Right lobe of liver (tissue), 6 donors: ENCODE data around the gene CYP3A4. TPM values are rescaled to one million over a fixed set of nuclear protein-coding genes. Genes with fewer than 3 reads are reported as not detected.

ENCODE experiments used
- ATAC-seq, 4 donors: fragments of 200-7000 bp; cut with Tn5 transposase; one replicate each; pipeline ENCODE4 v1.9.1; 2020; ENCODE audit warnings: mild to moderate bottlenecking in 4 of 4, moderate library complexity in 4 of 4
- DNase-seq, 3 donors: peaks; one replicate each; pipeline ENCODE4 v3.0.0-alpha.2; 2020
- H3K27ac ChIP-seq, 3 donors: fragments of 200-600 bp; one replicate each; pipeline ENCODE4 v1.8.0; 2022
- H3K27me3 ChIP-seq, 2 donors: fragments of 200-600 bp; one replicate each; pipeline ENCODE4 v1.8.0; 2022
- H3K36me3 ChIP-seq, 4 donors: fragments of 200-600 bp; sonication (generic) in 1 of 4; one replicate each; pipeline versions ENCODE4 v1.5.1 to v1.8.0; 2017 to 2022; ENCODE audit warnings: control low read depth in 1 of 4
- H3K4me1 ChIP-seq, 4 donors: fragments of 200-600 bp; sonication (generic) in 1 of 4; one replicate each; pipeline versions ENCODE4 v1.5.1 to v1.8.0; 2017 to 2022; ENCODE audit warnings: control low read depth in 1 of 4
- H3K4me3 ChIP-seq, 3 donors: fragments of 200-600 bp; one replicate each; pipeline ENCODE4 v1.8.0; 2022
- H3K9me3 ChIP-seq, 4 donors: fragments of 200-600 bp; sonication (generic) in 1 of 4; one replicate each; pipeline versions ENCODE4 v1.5.1 to v1.8.0; 2017 to 2022; ENCODE audit warnings: control low read depth in 1 of 4
- POLR2A ChIP-seq: fragments of 450-650 bp; IDR thresholded peaks from one replicate; pipeline ENCODE4 v1.6.1; 2017; ENCODE audit warnings: antibody characterized with exemption, mild to moderate bottlenecking
- WGBS: methylation state at CpG from one replicate; pipeline ENCODE4 v1.1.6; 2018; ENCODE audit warnings: low coverage, low lambda C conversion rate; ENCODE audit not compliant: insufficient coverage; ENCODE audit errors: missing lambda C conversion rate; 5-methylcytosine and 5-hydroxymethylcytosine counted together
- intact Hi-C, 2 donors: fragments of 100-400 bp; cut with DNase I; formaldehyde crosslinking; loops; one replicate each; pipeline versions ENCODE4 v1.11.2 to v1.14.1; 2022
- total RNA-seq, 6 experiments: library from RNA; depleted of rRNA in 2 of 6; stranded (reverse); fragments of >200 nt in 2 of 6; fragmentation: NEBNext Ultra II Directional in 3 of 6; extraction: Animal tissue kit (Norgen Biotek cat#: 25700) in 3 of 6; gene quantifications; one replicate each; pipeline versions ENCODE4 v1.1.0 to v1.2.4, GENCODE V29; 2016 to 2023
- TF ChIP-seq, protein P1 (sequence below), 4 donors: fragments of 200-600 bp in 3 of 4; fragments of 450-650 bp in 1 of 4; IDR thresholded peaks; one replicate each; pipeline versions ENCODE4 v1.5.1 to v1.8.0; 2016 to 2022; ENCODE audit warnings: antibody characterized with exemption in 4 of 4, mild to moderate bottlenecking in 2 of 4
- donor health status: DM: no; HTN: yes; CAD: no.
- donor health status: DM: no; HTN: no; CAD: no.
- donor health status: DM: no; HTN: no; CAD: no.
- donor health status: DM: no; HTN: yes; CAD: no.
- donor health status: DM: no; HTN: yes; CAD: no.

The CYP3A4 gene
- total RNA-seq, 6 experiments from 2014 or later: 443 to 12,747 (median 1,120) TPM

DNA sequence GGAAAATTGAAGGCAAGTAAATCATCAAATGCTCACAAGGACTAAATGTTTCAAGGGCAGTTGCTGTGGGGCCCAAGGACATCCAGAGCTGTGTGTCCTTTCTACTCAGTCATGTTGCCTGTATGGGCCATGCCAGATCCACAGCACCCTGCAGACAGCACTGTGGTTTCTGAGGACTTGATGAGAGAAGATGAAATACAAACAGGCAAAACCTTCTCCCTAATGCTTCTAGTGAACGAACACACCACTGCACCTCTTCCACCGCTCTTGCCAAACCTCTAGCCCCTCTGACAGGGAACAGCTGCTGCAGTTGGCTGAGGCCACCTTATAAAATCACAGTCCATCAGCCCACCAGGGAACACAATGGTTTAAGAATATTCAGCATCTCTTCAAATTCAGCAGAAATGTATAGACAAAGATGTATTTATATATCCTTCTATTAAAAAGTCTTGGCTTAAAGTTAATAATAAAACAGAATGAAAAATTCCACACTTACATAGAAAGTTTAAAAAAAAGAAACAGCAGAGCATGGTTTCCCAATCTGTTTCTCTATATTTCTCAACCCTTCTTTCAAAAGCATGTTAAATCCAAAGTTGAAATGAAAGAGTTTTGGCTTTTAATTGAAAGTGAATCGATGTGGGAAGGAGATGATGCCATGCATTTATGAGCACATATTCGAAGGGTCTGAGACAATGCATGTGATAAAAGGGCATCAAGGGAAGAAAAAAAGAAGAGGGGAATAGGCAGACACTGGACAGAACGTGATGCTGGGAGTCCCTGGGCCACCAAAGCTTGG lies 63.0 kb downstream of the CYP3A4 start:
- no peaks in the 10 kb centered on the region for H3K36me3 ChIP-seq
- intact Hi-C loops: no loop called here
- H3K4me1 ChIP-seq: peaks cover 0 to 19% (median 2%) of the 10 kb centered on the region in 4 donors
- TF ChIP-seq, protein P1, sequence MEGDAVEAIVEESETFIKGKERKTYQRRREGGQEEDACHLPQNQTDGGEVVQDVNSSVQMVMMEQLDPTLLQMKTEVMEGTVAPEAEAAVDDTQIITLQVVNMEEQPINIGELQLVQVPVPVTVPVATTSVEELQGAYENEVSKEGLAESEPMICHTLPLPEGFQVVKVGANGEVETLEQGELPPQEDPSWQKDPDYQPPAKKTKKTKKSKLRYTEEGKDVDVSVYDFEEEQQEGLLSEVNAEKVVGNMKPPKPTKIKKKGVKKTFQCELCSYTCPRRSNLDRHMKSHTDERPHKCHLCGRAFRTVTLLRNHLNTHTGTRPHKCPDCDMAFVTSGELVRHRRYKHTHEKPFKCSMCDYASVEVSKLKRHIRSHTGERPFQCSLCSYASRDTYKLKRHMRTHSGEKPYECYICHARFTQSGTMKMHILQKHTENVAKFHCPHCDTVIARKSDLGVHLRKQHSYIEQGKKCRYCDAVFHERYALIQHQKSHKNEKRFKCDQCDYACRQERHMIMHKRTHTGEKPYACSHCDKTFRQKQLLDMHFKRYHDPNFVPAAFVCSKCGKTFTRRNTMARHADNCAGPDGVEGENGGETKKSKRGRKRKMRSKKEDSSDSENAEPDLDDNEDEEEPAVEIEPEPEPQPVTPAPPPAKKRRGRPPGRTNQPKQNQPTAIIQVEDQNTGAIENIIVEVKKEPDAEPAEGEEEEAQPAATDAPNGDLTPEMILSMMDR (IDR thresholded peaks at IDR 0.05): no peak
- TF ChIP-seq POLR2A: peak; percentile 2
- no peaks in the 10 kb centered on the region for H3K27me3 ChIP-seq
- peak overlapping the region in 1 of 3 donors; percentile 43 for H3K4me3 ChIP-seq
- WGBS: 32% methylated on average over 5 of the region's 5 CpGs
- H3K27ac ChIP-seq: peak overlapping the region in 2 of 3 donors; percentile 59 to 83
- H3K9me3 ChIP-seq: no peaks in the 10 kb centered on the region
- DNase-seq: no peak
- ATAC-seq: peak; percentile 29 to 63 (median 59)

GRCh38 chr7:99719996-99720769 lies 63.8 kb downstream of the CYP3A4 start:
- WGBS: 27% methylated on average over 4 of the region's 4 CpGs
- ATAC-seq (peak; percentile 80 to 95 (median 86)), DNase-seq (peak in 1 of 3 donors; percentile 65)
- Histone ChIP-seq H3K4me1 (peaks cover 0 to 19% (median 2%) of the 10 kb centered on the region in 4 donors), H3K9me3 (no peaks in the 10 kb centered on the region), H3K27me3 (no peaks in the 10 kb centered on the region), H3K4me3 (peak overlapping the region in 2 of 3 donors; percentile 22 to 43), H3K27ac (peak overlapping the region in 2 of 3 donors; percentile 59 to 83), H3K36me3 (no peaks in the 10 kb centered on the region)
- TF ChIP-seq POLR2A: peak; percentile 12
- TF ChIP-seq, protein P1 (IDR thresholded peaks at IDR 0.05): no peak
- intact Hi-C loops: no loop called here

DNA sequence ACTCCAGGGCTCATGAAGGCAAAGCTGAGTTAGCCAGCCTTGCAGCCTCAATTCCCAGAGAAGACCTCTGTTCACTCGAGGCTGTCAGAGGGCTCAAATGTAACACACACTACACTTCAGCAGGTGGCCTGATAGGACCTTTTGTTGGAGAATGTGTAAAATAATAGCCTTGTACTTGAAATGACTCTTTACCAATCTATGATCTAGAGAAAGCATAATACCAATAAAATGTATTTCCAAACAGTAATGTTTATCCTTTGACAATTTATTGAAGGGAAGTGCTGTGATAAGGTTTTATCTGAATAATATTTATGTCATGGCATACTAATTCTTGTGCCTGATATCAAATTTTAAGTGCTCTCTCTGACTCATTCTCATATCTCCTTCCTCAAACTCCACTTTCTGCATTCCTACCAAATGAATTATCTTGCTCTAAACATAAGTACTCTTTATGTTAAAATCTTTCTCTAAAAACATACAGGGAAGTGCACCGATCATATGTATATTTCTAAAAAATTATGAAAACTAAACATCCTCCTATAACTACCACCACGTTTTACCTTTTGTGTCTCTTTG lies 69.9 kb downstream of the CYP3A4 start:
- intact Hi-C loops: no loop called here
- H3K4me3 ChIP-seq: no peak overlapping the region
- TF ChIP-seq POLR2A: no peak
- TF ChIP-seq, protein P1 (IDR thresholded peaks at IDR 0.05): no peak
- DNase-seq (no peak), ATAC-seq (no peak)
- no peaks in the 10 kb centered on the region for H3K27me3 ChIP-seq
- H3K4me1 ChIP-seq: no peaks in the 10 kb centered on the region
- H3K9me3 ChIP-seq: no peaks in the 10 kb centered on the region
- H3K27ac ChIP-seq: no peak overlapping the region
- WGBS: 85% methylated on average over 3 of the region's 3 CpGs
- peaks cover 0 to 22% (median 0%) of the 10 kb centered on the region in 4 donors for H3K36me3 ChIP-seq

- Histone ChIP-seq H3K27me3 (no peaks in the 10 kb centered on the region), H3K27ac (no peak overlapping the region), H3K4me3 (no peak overlapping the region), H3K36me3 (peaks cover 0 to 45% (median 3%) of the 10 kb centered on the region in 4 donors), H3K4me1 (no peaks in the 10 kb centered on the region), H3K9me3 (no peaks in the 10 kb centered on the region)
- no peak for TF ChIP-seq POLR2A
- TF ChIP-seq, protein P1 (IDR thresholded peaks at IDR 0.05): no peak
- intact Hi-C loops: no loop called here
- ATAC-seq: peak in 2 of 4 donors; percentile 14 to 43
- DNase-seq: no peak
- WGBS: 73% methylated on average over 1 of the region's 2 CpGs
Observed at GRCh38 chr7:99709838-99710578, 74.0 kb downstream of the CYP3A4 start.
